GM18511 (cell line): ENCODE results near the gene C1S.
"Not testable (repeated sequence)": the region's sequence is repeated elsewhere in the genome, so short reads cannot be mapped to it uniquely, and the experiment has no call there.

Experiments
- ATAC-seq: cut with Tn5 transposase; IDR thresholded peaks from one replicate; pipeline ENCODE4 v1.9.1; 2021; ENCODE audit warnings: mild to moderate bottlenecking, moderate library complexity; ENCODE audit not compliant: unreplicated experiment

C1S gene

DNA sequence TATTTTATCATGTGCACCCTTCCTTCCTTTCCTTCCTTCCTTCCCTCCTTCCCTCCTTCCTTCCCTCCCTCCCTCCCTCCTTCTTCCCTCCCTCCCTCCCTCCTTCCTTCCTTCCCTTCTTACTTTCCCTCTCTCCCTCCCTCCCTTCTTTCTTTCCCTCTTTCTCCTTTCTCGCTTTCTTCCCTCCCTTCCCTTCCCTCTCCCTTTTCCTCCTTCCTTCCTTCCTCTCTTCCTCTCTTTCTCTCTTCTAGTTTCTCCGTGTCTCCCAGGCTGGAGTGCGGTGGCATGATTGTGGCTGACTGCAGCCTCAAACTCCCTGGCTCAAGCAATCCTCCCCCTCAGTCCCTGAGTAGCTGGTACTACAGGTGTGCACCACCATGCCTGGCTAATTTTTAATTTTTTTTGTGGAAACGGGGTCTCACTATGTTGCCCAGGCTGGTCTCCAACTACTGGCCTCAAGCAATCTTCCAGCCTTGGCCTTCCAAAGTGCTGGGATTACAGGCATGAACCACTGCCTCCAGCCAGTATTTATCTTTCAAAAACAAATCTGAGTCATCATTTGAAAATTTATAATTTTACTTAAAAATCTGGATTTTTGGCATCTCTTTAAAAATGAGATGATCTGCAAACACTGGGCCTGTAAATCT, 40.7 kb downstream of the C1S start:
- ATAC-seq, result no peak

DNA sequence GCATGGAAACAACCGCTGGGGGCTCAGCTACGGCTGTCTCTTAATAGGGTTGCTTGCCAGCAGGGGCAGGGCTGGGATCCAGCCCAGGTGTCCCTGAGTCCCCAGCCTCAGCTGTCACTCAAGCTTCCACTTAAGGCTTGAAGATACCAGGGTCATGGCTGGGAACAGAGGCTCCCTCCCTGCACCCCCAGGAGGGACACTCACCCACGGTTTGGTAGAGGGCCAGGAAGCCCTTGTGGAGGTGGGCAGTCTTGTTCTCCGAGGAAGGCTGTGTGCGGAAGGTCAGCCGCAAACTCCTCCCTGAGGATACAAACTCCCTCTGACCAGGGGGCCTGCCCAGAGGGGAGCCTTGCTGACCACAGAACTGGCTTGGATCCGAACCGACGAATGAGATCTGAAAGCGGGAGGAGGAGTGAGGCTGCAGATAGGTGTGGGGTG, 41.2 kb downstream of the C1S start:
- ATAC-seq, result no peak

- ATAC-seq, result no peak
Measured at GRCh38 chr12:7102582-7102981, 42.1 kb downstream of the C1S start.

- no peak for ATAC-seq
Measured at GRCh38 chr12:7103837-7104584, 43.5 kb downstream of the C1S start.

GRCh38 chr12:7106082-7106481, 45.6 kb downstream of the C1S start:
- ATAC-seq, result no peak

DNA sequence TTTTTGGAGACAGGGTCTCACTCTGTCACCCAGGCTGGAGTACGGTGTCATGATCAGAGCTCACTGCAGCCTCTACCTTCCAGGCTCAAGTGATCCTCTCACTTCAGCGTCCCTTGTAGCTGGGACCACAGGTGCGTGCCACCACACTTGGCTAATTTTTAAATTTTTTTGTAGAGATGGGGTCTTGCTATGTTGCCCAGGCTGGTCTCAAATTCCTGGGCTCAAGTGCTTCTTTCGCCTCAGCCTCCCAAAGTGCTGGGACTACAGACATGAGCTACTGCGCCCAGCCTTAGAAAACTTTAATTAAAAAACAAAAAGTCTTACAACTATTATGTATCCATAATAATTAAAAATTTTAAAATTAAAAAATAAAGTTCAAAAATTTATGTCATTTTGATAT, 46.7 kb downstream of the C1S start:
- ATAC-seq, result not testable (repeated sequence)

- no peak for ATAC-seq
Measured at GRCh38 chr12:7107636-7108002, 47.1 kb downstream of the C1S start.

- ATAC-seq, result peak; percentile 92
Measured at GRCh38 chr12:7108003-7108795, 47.7 kb downstream of the C1S start.

DNA sequence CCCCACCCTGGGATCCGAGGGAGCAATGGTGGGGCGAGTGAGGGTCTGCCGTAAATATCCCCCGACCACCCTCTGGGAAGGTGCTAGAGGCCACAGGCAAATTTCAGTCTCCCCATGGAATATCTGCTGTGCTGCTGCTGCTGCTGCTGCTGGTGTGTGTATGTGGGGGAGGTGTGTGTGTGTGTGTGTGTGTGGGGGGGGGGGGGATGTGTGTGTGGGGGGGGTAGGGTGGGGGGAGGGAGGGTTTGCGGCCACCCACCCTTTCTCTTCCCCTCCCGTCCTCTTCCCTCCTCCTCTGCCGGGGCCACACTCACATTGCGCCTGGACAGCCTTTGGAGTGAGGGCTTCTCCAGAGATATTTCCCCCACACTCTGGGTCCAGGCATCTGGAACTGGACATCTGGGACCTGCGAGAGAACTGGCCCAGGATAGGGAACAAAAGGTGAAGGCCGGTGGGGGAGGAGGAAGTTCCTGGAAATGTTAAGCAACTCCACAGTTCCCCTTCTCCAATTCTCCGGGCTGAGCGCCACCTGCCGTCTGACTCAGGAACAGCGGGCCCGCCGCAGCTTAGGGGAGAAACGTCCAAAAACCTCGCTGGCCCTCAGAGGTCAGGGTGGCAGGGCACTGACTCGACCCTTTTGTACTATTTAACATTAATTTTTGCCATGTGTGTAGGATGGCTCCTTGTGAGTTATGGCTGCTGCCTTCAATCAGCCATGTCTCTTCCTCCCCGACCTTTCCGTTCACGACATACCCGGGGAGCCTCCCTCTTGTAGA, 48.5 kb downstream of the C1S start, which contains the start of gene C1RL:
Gene C1RL (minus strand): TSS at position 419 of the 776 bp plus-strand sequence. CDS start 34 bp downstream, at position 385.
- ATAC-seq, result peak; percentile 38

GRCh38 chr12:7109572-7109920, 49.0 kb downstream of the C1S start:
- ATAC-seq, result no peak

GRCh38 chr12:7110661-7111060, 50.1 kb downstream of the C1S start:
- no peak for ATAC-seq

GRCh38 chr12:7112041-7112440, 51.5 kb downstream of the C1S start:
- ATAC-seq, result no peak

- no peak for ATAC-seq
Measured at GRCh38 chr12:7113389-7113871, 52.9 kb downstream of the C1S start.

DNA sequence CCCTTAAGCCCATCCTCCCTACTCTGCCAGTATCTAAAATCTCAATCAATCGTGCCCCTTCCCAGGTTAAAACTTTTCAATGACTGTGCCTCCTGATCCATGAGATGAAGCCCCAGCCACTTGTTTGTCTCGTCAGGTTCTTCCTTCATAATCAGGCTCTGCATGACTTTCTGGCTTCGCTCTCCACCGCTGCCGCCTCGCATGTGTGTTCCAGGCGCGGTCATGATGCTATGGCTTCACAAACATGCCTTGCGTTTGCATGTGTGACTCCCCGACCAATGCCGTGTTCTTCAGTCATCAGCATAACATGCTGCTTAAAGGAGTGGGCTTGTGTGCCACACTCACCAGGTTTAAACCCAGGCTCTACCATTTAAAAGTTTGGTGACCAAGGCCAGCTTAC, 53.5 kb downstream of the C1S start:
- no peak for ATAC-seq

GRCh38 chr12:7114851-7115250, 54.3 kb downstream of the C1S start:
- ATAC-seq, result no peak

- ATAC-seq, result no peak
Measured at GRCh38 chr12:7116196-7116595, 55.7 kb downstream of the C1S start.

DNA sequence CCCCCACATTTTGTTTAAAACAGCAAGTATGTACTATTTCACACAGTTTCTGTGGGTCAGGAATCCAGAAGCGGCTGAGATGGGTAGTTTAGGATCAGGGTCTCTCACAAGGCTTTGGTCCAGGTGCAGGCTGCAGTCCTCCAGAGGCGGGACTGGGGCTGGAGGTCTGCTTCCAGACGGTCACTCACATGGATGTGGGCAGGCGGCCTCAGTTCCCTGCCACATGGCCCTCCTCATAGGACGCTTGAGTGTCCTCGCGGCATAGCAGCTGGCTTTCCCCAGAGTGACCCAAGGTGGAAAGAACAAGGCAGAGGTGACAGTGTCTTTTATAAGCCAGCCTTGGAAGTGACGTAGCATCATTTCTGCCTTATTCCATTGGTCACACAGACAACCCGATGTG, 56.4 kb downstream of the C1S start:
- no peak for ATAC-seq

- ATAC-seq, result no peak
Measured at GRCh38 chr12:7117670-7118069, 57.2 kb downstream of the C1S start.

GRCh38 chr12:7118881-7119280, 58.4 kb downstream of the C1S start:
- ATAC-seq, result no peak

DNA sequence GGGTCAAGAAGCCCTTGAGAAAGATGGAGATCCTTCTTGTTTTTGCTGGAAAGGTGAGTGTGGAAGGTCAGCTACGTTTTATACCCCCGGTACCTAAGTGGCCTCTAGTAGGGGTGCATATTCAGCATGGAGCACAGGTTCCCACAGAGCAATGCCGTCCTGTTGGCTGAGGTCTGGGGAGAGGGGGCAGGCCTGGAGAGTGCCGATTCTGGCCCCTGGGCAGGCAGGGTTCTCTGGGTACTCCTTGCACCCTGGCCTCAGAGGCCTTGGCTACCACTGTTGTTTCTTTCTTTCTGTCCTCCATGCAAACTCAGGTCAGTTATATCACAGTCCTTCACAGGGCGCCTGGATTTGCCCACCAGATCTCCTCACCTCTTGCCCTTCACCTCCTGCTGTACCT, 59.6 kb downstream of the C1S start:
- ATAC-seq, result no peak
